Smooth muscle cell (in vitro differentiated cells): ENCODE results near the gene MAP3K2. TPM values are rescaled to one million over a fixed set of nuclear protein-coding genes. Genes with fewer than 3 reads are reported as not detected.
A peak's percentile ranks its signal among the peaks of the same experiment; 100 is the strongest.
"Not testable (repeated sequence)": the region's sequence is repeated elsewhere in the genome, so short reads cannot be mapped to it uniquely, and the experiment has no call there.

Source experiments
- DNase-seq: peaks from one replicate; lab custom pipeline; 2025; ENCODE audit not compliant: unreplicated experiment; lab: John Stamatoyannopoulos, UW
- H2AFZ ChIP-seq: fragments of 200-600 bp; sonication (generic); 2 replicates; pipeline ENCODE4 v1.6.0; 2016; ENCODE audit warnings: antibody characterized with exemption, low read depth, mild to moderate bottlenecking
- H3F3A ChIP-seq: fragments of 200-600 bp; sonication (generic); 2 replicates; pipeline ENCODE4 v1.6.0; 2017; ENCODE audit warnings: antibody characterized with exemption, low read depth
- H3K27ac ChIP-seq: fragments of 200-600 bp; sonication (generic); 2 replicates; pipeline ENCODE4 v1.5.1; 2016; ENCODE audit warnings: low read depth, mild to moderate bottlenecking
- H3K27me3 ChIP-seq: fragments of 200-600 bp; sonication (generic); 2 replicates; pipeline ENCODE4 v1.6.1; 2016; ENCODE audit warnings: low read depth, mild to moderate bottlenecking
- H3K36me3 ChIP-seq: fragments of 200-600 bp; sonication (generic); 2 replicates; pipeline ENCODE4 v1.5.1; 2016; ENCODE audit warnings: low read depth
- H3K4me1 ChIP-seq: fragments of 200-600 bp; sonication (generic); 2 replicates; pipeline ENCODE4 v1.5.1; 2016; ENCODE audit warnings: low read depth
- H3K4me2 ChIP-seq: fragments of 200-600 bp; sonication (generic); 2 replicates; pipeline ENCODE4 v1.6.0; 2016; ENCODE audit warnings: mild to moderate bottlenecking
- H3K4me3 ChIP-seq: fragments of 200-600 bp; sonication (generic); 2 replicates; pipeline ENCODE4 v1.5.1; 2016; ENCODE audit warnings: mild to moderate bottlenecking
- H3K79me2 ChIP-seq: fragments of 200-600 bp; sonication (generic); 2 replicates; pipeline ENCODE4 v1.6.0; 2016; ENCODE audit warnings: low read depth, mild to moderate bottlenecking
- H3K9ac ChIP-seq: fragments of 200-600 bp; sonication (generic); 2 replicates; pipeline ENCODE4 v1.6.0; 2016; ENCODE audit warnings: low read depth
- H3K9me3 ChIP-seq: fragments of 200-600 bp; sonication (generic); replicated peaks from 2 replicates; pipeline ENCODE4 v1.5.1; 2016; ENCODE audit warnings: low read depth
- H4K20me1 ChIP-seq: fragments of 200-600 bp; sonication (generic); 2 replicates; pipeline ENCODE4 v1.6.0; 2016; ENCODE audit warnings: low read depth
- WGBS: methylation state at CpG from one replicate; pipeline ENCODE4 v1.1.7; 2016; ENCODE audit warnings: low lambda C conversion rate; 5-methylcytosine and 5-hydroxymethylcytosine counted together
- polyA plus RNA-seq: library from polyadenylated mRNA; unstranded; fragments of >200 nt; fragmentation: Nextera tagmentation; extraction: Ambion mirVana; gene quantifications from 2 replicates; pipeline ENCODE4 v1.2.1, GENCODE V29; 2016
- total RNA-seq: library from RNA; depleted of rRNA; stranded (reverse); fragments of >200 nt; gene quantifications from 2 replicates; pipeline ENCODE4 v1.2.3, GENCODE V29; 2014
- TF ChIP-seq, protein P1 (sequence below): fragments of 200-600 bp; sonication (generic); IDR thresholded peaks from 2 replicates; pipeline ENCODE4 v1.5.1; 2017; ENCODE audit warnings: borderline replicate concordance, mild to moderate bottlenecking, antibody characterized with exemption; ENCODE audit not compliant: insufficient read depth, poor library complexity, severe bottlenecking

MAP3K2 gene
- total and polyA plus RNA-seq, 2 experiments from 2014 or later: 39.2 to 46.7 TPM

DNA sequence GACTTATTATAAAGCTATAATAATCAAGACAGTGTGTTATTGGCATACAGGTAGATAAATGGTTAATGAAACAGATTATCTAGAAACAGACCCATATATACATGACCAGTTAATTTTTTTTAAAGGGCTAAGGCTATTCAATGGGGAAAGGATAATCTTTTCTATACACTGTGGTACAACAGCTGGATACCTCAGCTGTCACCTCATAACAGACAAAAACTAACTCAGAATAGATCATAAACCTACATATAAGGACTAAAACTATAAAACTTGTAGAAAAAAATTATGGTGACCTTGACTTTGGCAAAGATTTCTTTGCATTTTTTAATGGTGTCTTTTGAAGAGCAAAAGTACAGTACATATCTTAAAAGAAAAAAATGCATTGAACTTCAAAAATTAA lies 30.2 kb downstream of the MAP3K2 start:
- Histone ChIP-seq H3K27me3 (no peaks in the 10 kb centered on the region), H3K4me1 (no peaks in the 10 kb centered on the region), H4K20me1 (peaks cover 85% of the 10 kb centered on the region), H3K4me2 (no peak overlapping the region), H3K27ac (no peak overlapping the region), H3K4me3 (no peak overlapping the region), H3K79me2 (peaks cover 85% of the 10 kb centered on the region), H3K9ac (no peak overlapping the region), H2AFZ (no peak overlapping the region), H3K36me3 (no peaks in the 10 kb centered on the region), H3K9me3 (no peaks in the 10 kb centered on the region), H3F3A (no peaks in the 10 kb centered on the region)
- no peak for DNase-seq
- TF ChIP-seq, protein P1, sequence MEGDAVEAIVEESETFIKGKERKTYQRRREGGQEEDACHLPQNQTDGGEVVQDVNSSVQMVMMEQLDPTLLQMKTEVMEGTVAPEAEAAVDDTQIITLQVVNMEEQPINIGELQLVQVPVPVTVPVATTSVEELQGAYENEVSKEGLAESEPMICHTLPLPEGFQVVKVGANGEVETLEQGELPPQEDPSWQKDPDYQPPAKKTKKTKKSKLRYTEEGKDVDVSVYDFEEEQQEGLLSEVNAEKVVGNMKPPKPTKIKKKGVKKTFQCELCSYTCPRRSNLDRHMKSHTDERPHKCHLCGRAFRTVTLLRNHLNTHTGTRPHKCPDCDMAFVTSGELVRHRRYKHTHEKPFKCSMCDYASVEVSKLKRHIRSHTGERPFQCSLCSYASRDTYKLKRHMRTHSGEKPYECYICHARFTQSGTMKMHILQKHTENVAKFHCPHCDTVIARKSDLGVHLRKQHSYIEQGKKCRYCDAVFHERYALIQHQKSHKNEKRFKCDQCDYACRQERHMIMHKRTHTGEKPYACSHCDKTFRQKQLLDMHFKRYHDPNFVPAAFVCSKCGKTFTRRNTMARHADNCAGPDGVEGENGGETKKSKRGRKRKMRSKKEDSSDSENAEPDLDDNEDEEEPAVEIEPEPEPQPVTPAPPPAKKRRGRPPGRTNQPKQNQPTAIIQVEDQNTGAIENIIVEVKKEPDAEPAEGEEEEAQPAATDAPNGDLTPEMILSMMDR: no peak

- Histone ChIP-seq H3K9ac (no peak overlapping the region), H3F3A (no peaks in the 10 kb centered on the region), H2AFZ (no peak overlapping the region), H3K4me3 (no peak overlapping the region), H3K27ac (no peak overlapping the region), H3K4me1 (no peaks in the 10 kb centered on the region), H4K20me1 (peaks cover 84% of the 10 kb centered on the region), H3K79me2 (peaks cover 85% of the 10 kb centered on the region), H3K9me3 (no peaks in the 10 kb centered on the region), H3K4me2 (no peak overlapping the region), H3K27me3 (no peaks in the 10 kb centered on the region), H3K36me3 (no peaks in the 10 kb centered on the region)
- no peak for DNase-seq
- TF ChIP-seq, protein P1: no peak
- 94% methylated on average over 3 of the region's 3 CpGs for WGBS
These were observed 31.2 kb downstream of the MAP3K2 start for GRCh38 chr2:127356531-127356930.

DNA sequence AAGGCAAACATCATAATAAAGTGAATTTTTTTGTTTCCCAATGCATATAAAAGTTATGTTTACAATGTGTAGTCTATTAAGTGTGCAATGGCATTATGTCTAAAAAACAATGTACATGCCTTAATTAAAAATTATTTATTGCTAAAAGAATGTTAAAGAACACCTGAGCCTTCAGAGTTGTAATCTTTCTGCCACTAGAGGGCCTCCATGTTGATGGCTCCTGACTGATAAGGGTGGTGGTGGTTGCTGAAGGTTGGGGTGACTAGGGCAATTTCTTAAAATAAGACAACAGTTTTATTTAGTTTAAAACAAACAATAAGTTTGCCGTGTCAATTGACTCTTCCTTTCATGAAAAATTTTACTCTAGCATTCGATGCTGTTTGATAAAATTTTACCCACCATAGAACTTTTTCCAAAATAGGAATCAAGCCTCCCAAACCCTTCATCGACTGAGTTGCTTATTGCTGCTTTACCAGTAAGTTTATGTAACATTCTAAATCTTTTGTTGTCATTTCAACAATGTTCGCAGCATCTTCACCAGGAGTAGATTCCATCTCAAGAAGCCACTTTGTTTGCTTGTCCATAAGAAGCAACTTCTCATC lies 32.3 kb downstream of the MAP3K2 start:
- H3F3A ChIP-seq: no peaks in the 10 kb centered on the region
- TF ChIP-seq, protein P1: peak; percentile 49
- H3K4me1 ChIP-seq: no peaks in the 10 kb centered on the region
- no peak overlapping the region for H3K4me2 ChIP-seq
- peaks cover 84% of the 10 kb centered on the region for H4K20me1 ChIP-seq
- no peak overlapping the region for H3K9ac ChIP-seq
- no peak overlapping the region for H3K27ac ChIP-seq
- no peaks in the 10 kb centered on the region for H3K9me3 ChIP-seq
- H3K36me3 ChIP-seq: no peaks in the 10 kb centered on the region
- H3K79me2 ChIP-seq: peaks cover 86% of the 10 kb centered on the region
- H3K27me3 ChIP-seq: no peaks in the 10 kb centered on the region
- no peak overlapping the region for H2AFZ ChIP-seq
- no peak for DNase-seq
- 81% methylated on average over 4 of the region's 4 CpGs for WGBS
- H3K4me3 ChIP-seq: no peak overlapping the region

DNA sequence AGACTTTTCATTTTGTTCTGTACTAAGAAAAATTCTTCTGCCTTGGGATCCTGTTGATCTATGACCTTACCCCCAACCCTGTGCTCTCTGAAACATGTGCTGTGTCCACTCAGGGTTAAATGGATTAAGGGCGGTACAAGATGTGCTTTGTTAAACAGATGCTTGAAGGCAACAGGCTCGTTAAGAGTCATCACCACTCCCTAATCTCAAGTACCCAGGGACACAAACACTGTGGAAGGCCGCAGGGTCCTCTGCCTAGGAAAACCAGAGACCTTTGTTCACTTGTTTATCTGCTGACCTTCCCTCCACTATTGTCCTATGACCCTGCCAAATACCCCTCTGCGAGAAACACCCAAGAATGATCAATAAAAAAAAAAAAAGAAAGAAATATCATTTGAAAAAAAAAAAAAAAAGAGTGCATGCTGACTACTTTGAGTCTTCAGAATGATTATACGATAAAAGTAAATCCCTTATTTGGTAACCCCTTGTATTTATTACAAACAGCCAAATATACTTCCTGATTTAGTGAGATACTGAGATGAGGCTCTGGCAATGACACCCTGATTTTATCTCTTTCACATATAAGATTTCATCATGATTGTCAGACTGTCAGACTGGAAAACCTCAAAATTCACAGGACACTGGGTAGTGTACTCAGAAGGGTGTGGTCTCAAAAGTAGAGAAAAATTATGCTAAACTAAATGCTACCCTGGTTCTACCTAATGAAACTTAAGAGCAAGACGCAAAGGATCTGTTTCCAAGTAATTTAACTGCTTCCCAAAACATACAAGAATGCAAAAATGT lies 33.7 kb downstream of the MAP3K2 start:
- not testable (repeated sequence) for H3K4me2 ChIP-seq, H2AFZ ChIP-seq, DNase-seq, H3K4me3 ChIP-seq, H3K27ac ChIP-seq, H3K4me1 ChIP-seq, H3K9me3 ChIP-seq, H3K27me3 ChIP-seq, H3F3A ChIP-seq, H3K36me3 ChIP-seq, H3K9ac ChIP-seq
- 84% methylated on average over 6 of the region's 6 CpGs for WGBS
- Histone ChIP-seq H3K79me2 (peaks cover 85% of the 10 kb centered on the region), H4K20me1 (peaks cover 84% of the 10 kb centered on the region)

DNA sequence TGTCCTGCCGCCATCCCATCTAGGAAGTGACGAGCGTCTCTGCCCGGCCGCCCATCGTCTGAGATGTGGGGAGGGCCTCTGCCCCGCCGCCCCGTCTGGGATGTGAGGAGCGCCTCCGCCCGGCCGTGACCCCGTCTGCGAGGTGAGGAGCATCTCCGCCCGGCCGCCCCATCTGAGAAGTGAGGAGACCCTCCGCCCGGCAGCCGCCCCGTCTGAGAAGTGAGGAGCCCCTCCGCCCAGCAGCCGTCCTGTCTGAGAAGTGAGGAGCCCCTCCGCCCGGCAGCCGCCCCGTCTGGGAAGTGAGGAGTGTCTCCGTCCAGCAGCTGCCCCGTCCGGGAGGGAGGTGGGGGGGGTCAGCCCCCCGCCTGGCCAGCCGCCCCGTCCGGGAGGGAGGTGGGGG lies 34.6 kb downstream of the MAP3K2 start:
- not testable (repeated sequence) for H3K9ac ChIP-seq, H3K9me3 ChIP-seq, H3K4me2 ChIP-seq, H3K4me1 ChIP-seq, H2AFZ ChIP-seq, DNase-seq, H3K36me3 ChIP-seq, H3K27ac ChIP-seq, H3K27me3 ChIP-seq, H3F3A ChIP-seq, H3K4me3 ChIP-seq
- peaks cover 85% of the 10 kb centered on the region for H3K79me2 ChIP-seq
- peaks cover 84% of the 10 kb centered on the region for H4K20me1 ChIP-seq
- 98% methylated on average over 8 of the region's 35 CpGs for WGBS
